ENCODE data around the gene LRP11. TPM values are rescaled to one million over a fixed set of nuclear protein-coding genes. Genes with fewer than 3 reads are reported as not detected.

The LRP11 gene
- polyA plus RNA-seq, 2 of the 4 experiments (the other 2 are of a cell fraction) = 48.9 to 57.7 TPM

DNA sequence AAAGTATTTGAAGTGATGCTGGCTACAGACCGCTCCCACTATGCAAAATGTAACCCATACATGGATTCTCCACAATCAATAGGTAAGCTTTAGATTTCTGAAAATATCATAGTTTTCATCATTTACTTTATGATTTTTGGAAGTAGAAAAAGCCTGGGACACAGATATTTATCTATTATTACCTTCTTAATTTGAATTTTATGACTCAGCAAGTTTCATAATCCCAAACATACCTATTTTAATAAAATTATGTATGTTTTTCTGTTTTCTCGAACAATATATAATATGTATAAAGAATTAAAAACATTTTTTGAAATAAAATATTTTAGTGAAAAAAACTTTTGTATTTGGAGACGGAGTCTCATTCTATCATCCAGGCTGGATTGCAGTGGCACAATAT lies 93.0 kb downstream of the LRP11 start:
- 97% methylated on average over 3 of the region's 3 CpGs for WGBS (ENCODE audit: missing lambda C conversion rate)
- no peak for FAIRE-seq

GRCh38 chr6:149769676-149770075 lies 94.5 kb downstream of the LRP11 start:
- 97% methylated on average over 2 of the region's 2 CpGs for WGBS (ENCODE audit: missing lambda C conversion rate)
- FAIRE-seq = no peak

More for the DNA sequence above, 93.0 kb downstream of the LRP11 start:
- no peak overlapping the region for H3K4me3 ChIP-seq
- ATAC-seq (no peak), DNase-seq (ENCODE audit: low read depth in 1 of 2, low spot score in 1 of 2) (no peak)
- H3K4me1 ChIP-seq = peaks cover 5% of the 10 kb centered on the region; the same call in 1 of the 3 replicates
- no peak overlapping the region for H3K4me2 ChIP-seq
- POLR2A ChIA-PET = no interaction called here
- H3K27ac ChIP-seq = no peak overlapping the region
- CTCF ChIA-PET = interaction anchor here (0.6 kb wide), 2 partner anchors 37 to 889 kb away, joined by 3 to 4 read pairs; no protein-coding TSS in a partner anchor
- peaks cover 4% of the 10 kb centered on the region for H3K9me3 ChIP-seq
- TF ChIP-seq JUN (IDR thresholded peaks at IDR 0.05) = no peak
- no peak for TF ChIP-seq REST (IDR thresholded peaks at IDR 0.05)
- no peak for TF ChIP-seq HOXB5 (CRISPR knock-in tag; IDR thresholded peaks at IDR 0.05)
- TF ChIP-seq HES2 (IDR thresholded peaks at IDR 0.05) = no peak
- peak; percentile 10 for TF ChIP-seq MAFK (IDR thresholded peaks at IDR 0.05; ENCODE audit: partially characterized antibody)
- TF ChIP-seq ZSCAN20 (CRISPR knock-in tag; IDR thresholded peaks at IDR 0.05) = no peak

More at GRCh38 chr6:149769676-149770075, 94.5 kb downstream of the LRP11 start:
- Histone ChIP-seq H3K27ac (no peak overlapping the region), H3K4me1 (peaks cover 5% of the 10 kb centered on the region; the same call in 1 of the 3 replicates), H3K4me3 (no peak overlapping the region), H3K4me2 (no peak overlapping the region), H3K9me3 (peaks cover 9% of the 10 kb centered on the region)
- ATAC-seq (no peak), DNase-seq (ENCODE audit: low read depth in 1 of 2, low spot score in 1 of 2) (no peak)
- POLR2A ChIA-PET = no interaction called here
- TF ChIP-seq ZC3H11A (IDR thresholded peaks at IDR 0.05) (no peak), REST (IDR thresholded peaks at IDR 0.05) (no peak), ZFP36 (IDR thresholded peaks at IDR 0.05; ENCODE audit: borderline replicate concordance, partially characterized antibody) (no peak), EHMT2 (IDR thresholded peaks at IDR 0.05; ENCODE audit: low read depth) (no peak), MYC (IDR thresholded peaks at IDR 0.05; ENCODE audit: borderline replicate concordance, low read length) (no peak), FOSB (CRISPR knock-in tag; IDR thresholded peaks at IDR 0.05) (no peak), MAFK (IDR thresholded peaks at IDR 0.05; ENCODE audit: partially characterized antibody) (no peak), RARB (CRISPR knock-in tag; IDR thresholded peaks at IDR 0.05) (no peak), ESRRA (IDR thresholded peaks at IDR 0.05; ENCODE audit: borderline replicate concordance, low read length) (no peak), CBX2 (IDR thresholded peaks at IDR 0.05; ENCODE audit: borderline replicate concordance, low read depth) (no peak), SMC3 (IDR thresholded peaks at IDR 0.05) (no peak), ELK1 (IDR thresholded peaks at IDR 0.05; ENCODE audit: low read depth, low read length) (no peak), HDAC2 (IDR thresholded peaks at IDR 0.05) (no peak), POLR2A (IDR thresholded peaks at IDR 0.05; ENCODE audit: low read length) (no peak), RFX5 (IDR thresholded peaks at IDR 0.05) (no peak)
- TF ChIP-seq, protein P1, sequence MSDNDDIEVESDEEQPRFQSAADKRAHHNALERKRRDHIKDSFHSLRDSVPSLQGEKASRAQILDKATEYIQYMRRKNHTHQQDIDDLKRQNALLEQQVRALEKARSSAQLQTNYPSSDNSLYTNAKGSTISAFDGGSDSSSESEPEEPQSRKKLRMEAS (IDR thresholded peaks at IDR 0.05) = no peak
- CTCF ChIA-PET = interaction anchor here (1.3 kb wide), 1 partner anchor 46 kb away, joined by 4 read pairs; no protein-coding TSS in a partner anchor

All from A549 (cell line).